Stimulated activated CD4-positive, alpha-beta T cell treated with anti-CD3 and anti-CD28 coated beads, TNF-alpha, amount 100 ng/mL, for 1 hour (primary cell): ENCODE data around the gene CDC14B.
"Not testable (repeated sequence)": the region's sequence is repeated elsewhere in the genome, so short reads cannot be mapped to it uniquely, and the experiment has no call there.

Experiments used
- DNase-seq, 3 donors: peaks; one replicate each; pipeline ENCODE4 v3.0.0-alpha.2; 2020; ENCODE audit warnings: low read depth in 3 of 3, low spot score in 1 of 3

CDC14B gene

DNA sequence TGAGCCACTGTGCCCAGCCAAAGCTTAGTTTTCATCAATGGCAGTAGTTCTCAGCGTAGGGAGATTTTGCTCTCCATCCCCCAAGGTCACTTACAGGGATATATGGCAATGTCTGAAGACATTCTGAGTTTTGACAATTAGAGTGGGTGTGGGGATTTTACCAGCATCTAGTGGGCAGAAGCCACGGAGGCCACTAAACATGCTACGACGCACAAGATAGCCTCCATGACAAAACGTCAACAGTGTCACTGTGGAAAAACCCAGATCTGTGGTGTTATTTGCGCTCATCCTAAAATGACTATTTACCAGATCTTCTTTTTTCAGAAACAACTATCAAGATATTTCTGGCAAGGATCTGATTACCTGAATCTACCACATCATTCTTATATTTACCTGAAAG lies 68.2 kb downstream of the CDC14B start:
- DNase-seq, result no peak

- no peak for DNase-seq
These were observed 69.0 kb downstream of the CDC14B start for GRCh38 chr9:96550659-96551058.

DNA sequence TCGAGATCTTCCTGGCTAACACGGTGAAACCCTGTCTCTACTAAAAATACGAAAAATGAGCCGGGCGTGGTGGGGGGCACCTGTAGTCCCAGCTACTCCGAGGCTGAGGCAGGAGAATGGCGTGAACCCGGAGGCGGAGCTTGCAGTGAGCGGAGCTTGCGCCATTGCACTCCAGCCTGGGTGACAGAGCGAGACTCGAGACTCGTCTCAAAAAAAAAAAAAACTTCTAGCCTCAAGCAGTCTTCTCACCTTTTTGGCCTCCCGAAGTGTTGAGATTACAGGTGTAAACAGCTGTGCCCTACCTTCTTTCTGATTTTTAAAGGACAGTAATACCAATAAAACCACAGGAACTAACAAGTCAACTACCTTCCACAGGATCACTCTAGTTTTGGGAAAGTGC lies 76.5 kb downstream of the CDC14B start:
- not testable (repeated sequence) for DNase-seq

DNA sequence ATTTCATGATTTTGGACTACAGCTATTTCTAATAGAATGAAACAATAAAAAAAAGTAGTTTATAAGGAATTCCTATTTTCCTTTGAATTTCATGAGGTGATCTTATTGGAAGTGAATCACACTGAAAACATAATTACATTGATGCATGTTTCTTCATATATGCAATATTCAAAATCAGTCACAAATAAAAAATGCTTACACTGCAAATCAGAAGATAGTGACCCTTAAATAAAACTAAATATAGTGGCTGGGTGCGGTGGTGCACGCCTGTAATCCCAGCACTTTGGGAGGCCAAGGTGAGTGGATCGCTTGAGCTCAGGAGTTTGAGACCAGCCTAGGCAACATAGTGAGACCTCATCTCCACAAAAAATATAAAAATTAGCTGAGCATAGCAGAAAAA lies 79.5 kb downstream of the CDC14B start:
- no peak for DNase-seq

GRCh38 chr9:96532173-96532572 lies 87.5 kb downstream of the CDC14B start:
- DNase-seq, result no peak

- DNase-seq, result no peak
These were observed 94.9 kb downstream of the CDC14B start for GRCh38 chr9:96524764-96525163.

GRCh38 chr9:96524045-96524444 lies 95.6 kb downstream of the CDC14B start:
- DNase-seq, result no peak

- no peak for DNase-seq
These were observed 96.3 kb downstream of the CDC14B start for GRCh38 chr9:96523374-96523773.

DNA sequence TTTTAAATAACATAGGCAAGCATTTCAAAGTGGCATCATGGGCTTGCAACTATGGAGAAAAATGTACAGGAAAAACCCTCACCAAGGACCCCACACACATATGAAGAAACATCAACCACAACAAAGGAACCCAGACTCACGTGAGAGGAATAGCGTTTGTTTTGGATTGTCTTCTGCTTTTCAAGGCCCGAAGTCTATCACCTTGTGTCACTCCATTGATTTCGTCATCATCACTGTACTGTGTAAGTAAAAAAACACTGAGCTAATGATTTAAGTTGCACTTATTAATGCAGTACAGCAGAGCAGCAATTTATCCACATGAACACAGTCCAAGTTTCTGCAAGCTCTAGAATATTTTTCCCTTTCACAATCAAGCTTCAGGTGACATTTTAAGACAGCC lies 97.3 kb downstream of the CDC14B start:
- no peak for DNase-seq

DNA sequence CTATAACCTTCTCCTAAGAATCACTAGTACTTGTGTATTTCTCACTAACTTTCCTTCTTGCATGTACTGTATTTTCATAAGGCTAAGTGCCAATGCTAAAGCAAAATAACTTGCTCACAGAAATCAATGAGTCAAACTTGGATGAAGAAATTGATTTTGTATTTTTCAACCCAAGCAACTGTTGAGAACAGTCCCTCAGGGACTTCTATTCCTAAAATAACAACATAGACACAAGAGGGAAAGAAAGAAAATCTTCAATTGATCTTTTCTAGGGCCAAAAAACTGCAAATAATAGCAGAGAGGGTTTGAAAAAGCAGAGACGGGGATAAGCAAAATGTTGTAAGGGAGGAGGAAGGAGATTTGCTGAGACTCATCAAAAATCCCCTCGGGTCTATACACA lies 99.9 kb downstream of the CDC14B start:
- DNase-seq, result no peak

- no peak for DNase-seq
These were observed 100.5 kb downstream of the CDC14B start for GRCh38 chr9:96519095-96519494.

DNA sequence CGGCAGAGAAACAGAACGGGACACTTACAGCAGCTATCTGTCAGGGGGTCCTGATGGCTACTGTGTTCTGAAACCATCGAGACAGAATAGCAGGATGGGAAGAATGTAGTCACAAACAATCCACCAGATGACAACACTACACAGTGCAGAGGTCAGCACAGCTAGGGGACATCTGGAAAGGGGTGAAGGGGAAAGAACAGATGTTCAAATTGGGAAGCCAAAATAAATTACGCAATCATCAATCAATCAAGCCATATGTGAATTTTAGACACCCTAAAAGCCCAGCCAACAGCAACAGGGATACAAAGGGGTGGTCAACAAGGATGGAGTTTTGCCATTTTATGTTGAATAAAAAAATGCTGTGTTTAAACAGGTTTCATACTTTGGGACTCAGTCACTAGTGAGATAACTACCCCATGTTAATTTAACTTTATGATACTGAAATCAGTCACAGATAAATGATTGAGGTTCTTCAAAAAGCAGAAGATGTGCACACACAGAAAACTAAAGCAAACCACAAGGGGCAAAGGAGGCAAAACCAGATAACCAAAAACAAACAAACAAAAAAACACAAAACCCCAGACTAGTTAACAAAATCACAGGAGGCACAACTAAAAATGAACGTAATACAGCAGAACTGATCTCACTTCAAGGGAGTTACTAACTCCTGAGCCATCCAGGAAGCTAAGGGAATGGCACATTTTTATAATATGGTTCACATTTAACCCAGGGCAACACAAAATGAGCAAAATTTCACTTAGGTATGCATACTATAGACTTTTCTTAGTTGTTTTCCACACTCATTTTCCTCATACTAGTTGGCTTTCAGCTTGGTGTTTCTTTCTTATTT lies 103.8 kb downstream of the CDC14B start:
- DNase-seq, result no peak

DNA sequence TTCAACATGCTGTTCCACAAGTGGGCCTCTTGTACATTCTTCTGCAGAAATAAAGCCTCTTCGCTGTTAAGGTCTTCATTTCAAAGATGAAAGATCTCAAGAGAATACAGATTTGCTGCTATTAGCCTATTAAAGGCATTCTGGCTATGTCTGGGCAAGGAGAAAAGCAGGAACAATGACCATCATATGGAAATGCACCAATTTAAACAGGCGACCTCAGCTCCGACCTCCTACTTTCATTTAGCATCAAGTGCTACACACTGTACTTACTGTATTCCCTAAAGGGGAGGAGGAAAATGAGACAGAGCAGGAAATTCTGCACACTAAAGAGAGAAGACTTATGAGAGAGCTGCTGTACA lies 104.9 kb downstream of the CDC14B start:
- no peak for DNase-seq

DNA sequence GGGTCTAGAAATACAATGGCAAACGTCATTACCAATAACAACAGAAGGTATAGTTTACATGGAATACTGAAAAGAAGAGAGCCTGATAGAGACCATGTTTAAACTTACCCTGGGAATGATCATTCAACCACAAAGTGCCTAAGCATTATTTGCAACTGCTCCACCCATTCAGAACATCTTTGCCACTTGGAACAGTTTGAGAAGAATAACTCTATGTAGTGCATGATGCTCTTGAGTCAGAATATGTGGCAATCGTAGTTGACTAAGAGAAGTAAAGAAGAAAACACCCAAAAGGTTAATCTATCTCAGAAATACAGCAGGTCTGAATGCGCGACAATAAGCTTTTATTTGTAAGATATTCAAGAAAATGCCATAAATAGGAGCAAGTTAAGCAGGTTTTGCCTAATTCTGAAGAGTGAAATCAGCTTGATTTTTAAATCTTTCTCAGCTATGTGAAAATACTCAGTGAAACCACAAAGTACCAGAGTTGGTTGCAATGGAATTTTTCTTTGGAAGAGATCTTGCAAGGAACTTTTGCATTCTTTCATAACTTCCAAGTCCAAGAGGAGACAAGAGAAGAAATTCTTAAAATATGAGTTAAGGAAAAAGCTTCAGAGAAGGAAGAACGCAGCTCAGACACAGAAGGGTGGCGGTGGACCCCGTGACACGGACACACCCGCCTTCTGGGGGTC lies 105.4 kb downstream of the CDC14B start:
- DNase-seq, result no peak

DNA sequence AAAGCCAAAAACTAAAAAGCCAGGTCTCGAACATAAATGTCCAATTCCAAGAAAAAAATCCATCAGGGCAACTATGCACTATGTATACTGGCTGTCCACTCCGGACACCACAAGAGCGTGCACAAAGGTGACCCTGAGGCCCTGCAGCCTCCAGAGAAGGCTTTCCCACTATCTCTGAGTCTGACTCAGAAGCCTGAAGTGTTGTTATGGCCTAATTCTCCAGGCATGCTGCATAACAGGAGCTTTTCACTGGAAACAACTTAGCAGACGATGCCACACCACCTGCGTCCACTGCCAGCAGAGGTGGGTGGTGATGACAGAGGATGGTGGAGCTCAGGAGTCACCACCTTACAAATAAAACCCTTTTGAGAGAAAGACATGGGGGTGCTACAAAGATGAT lies 106.0 kb downstream of the CDC14B start:
- DNase-seq, result no peak

GRCh38 chr9:96512240-96512639 lies 107.4 kb downstream of the CDC14B start:
- DNase-seq, result no peak

DNA sequence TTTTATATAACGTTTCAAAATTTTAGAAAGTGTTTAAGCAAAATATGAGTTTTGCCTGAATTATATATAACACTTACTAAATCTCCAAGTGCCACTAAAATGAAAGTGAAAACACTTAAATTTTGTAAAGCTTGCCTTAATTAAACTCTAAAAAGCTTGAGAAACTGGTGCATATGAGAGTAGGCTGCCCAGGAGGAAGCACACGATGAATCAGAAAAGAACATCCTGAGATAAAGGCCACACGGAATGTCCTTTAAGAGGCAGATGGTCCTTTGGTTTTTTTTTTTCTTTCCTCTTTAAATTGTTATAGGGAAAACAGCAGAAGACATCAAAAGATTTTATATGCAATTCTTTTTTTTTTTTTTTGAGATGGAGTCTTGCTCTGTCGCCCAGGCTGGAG lies 109.4 kb downstream of the CDC14B start:
- DNase-seq, result no peak

GRCh38 chr9:96509848-96510247 lies 109.8 kb downstream of the CDC14B start:
- DNase-seq, result no peak

GRCh38 chr9:96509026-96509425 lies 110.6 kb downstream of the CDC14B start:
- DNase-seq, result no peak

DNA sequence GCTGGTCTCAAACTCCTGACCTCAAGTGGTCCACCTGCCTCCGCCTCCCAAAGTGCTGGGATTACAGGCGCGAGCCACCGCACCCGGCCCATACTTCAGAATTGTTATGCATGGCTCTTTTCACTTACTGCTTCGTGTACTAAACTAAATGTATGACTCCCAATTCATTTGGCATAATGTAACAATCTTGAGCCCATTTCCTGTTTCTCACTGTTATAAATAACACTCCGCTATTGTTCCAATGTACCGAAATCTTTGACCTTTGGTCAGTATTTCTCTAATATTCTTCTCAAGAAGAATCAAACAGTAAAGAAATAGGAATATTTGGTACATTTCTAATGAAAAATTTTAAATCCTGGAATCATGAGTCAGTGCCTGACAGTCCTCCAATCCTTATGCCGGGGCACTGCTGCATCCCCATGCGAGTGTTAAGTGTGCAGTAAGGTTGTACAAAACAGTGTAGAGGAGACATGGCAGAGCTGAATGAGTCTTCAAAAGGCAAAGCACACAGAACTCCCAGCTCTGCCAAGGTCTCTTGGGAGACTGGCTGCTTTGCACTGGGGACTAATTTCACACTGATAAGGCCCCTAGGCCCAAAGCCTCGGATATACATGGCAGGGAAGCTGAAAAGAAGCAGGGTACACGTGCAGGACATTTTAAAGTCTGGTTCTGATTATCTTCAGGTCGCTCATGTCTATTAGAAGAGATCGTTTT lies 111.3 kb downstream of the CDC14B start:
- DNase-seq, result no peak

GRCh38 chr9:96505316-96505991 lies 114.2 kb downstream of the CDC14B start:
- no peak for DNase-seq

- no peak for DNase-seq
These were observed 115.7 kb downstream of the CDC14B start for GRCh38 chr9:96503918-96504317.
